NCI-H2171 (cell line): ENCODE data around the gene CATSPERZ.
A peak's percentile ranks its signal among the peaks of the same experiment; 100 is the strongest.

Source experiments
- DNase-seq: peaks from one replicate; lab custom pipeline; 2025; lab: John Stamatoyannopoulos, UW

CATSPERZ gene

DNA sequence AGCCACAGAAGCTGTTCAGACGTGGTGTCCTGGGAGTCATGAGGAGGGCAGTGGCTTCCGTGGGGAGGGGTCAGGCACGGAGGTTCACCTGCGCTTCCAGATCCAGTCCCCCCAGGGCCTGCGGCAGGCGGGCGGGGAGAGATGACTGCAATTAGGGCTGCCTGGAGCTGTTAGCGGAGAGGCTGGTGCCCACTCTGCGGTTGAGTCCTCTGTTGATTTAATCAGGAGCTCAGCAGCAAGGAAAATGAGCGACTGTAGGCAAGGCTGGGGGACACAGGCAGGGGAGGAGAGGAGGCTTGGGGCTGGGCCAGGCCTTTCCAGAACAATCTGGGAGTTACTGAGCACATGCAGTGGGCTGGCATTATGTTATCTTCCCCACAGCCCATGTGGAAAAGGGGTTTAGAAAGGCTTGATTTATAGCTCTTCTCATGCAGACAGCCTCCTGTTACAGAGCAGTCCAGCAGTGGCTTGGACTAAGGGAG, 35.7 kb upstream of the CATSPERZ start:
- DNase-seq: no peak

GRCh38 chr11:64265176-64266160, 34.7 kb upstream of the CATSPERZ start:
- no peak for DNase-seq

DNA sequence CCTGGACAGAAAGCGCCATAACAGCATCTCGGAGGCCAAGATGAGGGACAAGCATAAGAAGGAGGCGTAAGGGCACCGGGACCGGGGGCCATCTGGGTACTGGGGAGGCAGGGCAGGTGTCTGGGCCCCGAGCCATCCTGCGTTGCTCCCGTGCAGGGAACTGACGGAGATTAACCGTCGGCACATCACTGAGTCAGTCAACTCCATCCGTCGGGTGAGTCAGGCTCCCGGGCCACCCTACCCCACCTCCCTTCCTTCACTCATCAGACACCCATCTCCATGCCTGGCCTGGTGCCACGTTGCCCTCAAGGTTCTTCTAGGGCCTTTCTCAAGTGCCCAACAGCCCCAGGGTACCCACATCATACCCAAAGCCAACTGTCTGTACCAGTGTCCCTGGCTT, 33.8 kb upstream of the CATSPERZ start:
- no peak for DNase-seq

DNA sequence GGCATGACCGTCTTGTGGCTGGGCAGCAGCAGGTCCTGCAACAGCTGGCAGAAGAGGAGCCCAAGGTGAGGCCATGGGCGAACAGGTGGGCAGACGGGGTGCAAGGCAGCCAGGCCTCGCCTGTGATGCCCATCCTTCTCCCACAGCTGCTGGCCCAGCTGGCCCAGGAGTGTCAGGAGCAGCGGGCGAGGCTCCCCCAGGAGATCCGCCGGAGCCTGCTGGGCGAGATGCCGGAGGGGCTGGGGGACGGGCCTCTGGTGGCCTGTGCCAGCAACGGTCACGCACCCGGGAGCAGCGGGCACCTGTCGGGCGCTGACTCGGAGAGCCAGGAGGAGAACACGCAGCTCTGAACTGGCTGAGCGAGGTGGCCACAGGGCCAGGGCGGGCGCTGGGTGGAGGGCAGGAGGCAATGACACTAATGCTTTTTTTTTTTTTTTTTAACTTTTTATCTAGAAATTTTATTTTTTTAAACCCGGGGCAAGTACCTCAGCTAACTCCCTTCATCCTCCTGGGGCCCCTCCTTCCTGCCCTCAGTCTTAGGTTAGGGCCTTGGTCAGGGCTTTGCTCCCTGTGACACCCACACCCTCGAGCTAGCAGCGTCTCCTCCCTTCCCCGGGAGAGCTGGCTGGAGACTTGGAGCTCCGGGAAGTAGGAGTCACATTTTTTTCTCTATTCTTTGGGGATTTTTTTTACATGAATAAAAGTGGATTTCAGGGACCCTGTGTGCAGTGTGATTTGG, 32.8 kb upstream of the CATSPERZ start:
- DNase-seq: no peak

GRCh38 chr11:64268025-64268892, 31.9 kb upstream of the CATSPERZ start:
- no peak for DNase-seq

- no peak for DNase-seq
Observed at GRCh38 chr11:64268893-64269539, 31.1 kb upstream of the CATSPERZ start.

- peak; percentile 98 for DNase-seq
Observed at GRCh38 chr11:64269540-64270220, 30.5 kb upstream of the CATSPERZ start.

DNA sequence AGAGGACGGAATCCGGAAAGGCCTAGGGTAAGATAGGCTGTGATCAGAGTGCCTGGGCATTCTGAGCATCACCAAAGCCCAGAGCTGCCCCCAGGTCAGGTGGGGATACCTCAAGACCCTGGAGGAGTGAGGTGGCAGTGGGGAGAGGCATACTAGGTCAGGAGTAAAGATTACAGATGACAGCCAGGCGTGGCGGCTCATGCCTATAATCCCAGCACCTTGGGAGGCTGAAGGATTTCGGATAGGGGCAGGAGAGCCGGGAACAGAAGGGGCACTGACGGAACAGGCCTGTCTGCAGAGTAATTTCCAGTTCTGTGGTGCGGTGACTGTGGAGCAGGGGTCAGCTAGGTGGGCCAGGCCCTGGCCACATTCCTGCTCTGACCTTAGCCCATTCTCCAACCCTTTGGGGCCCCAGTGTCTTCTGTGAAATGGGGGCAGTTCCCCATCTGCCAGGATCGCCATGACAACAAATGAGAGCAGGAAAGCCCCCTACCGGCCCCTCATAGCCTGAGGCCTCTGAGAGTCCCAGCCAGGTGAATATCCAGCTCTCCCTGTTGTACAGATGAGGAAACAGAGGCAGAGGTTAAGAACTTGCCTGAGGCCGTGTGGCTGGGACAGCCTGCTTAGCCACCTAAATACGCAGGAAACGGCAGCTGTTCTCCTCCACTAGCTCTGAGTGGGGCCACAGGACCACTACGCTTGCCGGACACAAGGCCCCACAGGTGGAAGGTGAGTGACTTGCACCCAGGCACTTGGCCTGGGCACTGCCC, 24.9 kb upstream of the CATSPERZ start:
- no peak for DNase-seq

- DNase-seq: no peak
Observed at GRCh38 chr11:64275841-64276240, 24.3 kb upstream of the CATSPERZ start.

GRCh38 chr11:64276653-64277431, 23.3 kb upstream of the CATSPERZ start:
- no peak for DNase-seq

DNA sequence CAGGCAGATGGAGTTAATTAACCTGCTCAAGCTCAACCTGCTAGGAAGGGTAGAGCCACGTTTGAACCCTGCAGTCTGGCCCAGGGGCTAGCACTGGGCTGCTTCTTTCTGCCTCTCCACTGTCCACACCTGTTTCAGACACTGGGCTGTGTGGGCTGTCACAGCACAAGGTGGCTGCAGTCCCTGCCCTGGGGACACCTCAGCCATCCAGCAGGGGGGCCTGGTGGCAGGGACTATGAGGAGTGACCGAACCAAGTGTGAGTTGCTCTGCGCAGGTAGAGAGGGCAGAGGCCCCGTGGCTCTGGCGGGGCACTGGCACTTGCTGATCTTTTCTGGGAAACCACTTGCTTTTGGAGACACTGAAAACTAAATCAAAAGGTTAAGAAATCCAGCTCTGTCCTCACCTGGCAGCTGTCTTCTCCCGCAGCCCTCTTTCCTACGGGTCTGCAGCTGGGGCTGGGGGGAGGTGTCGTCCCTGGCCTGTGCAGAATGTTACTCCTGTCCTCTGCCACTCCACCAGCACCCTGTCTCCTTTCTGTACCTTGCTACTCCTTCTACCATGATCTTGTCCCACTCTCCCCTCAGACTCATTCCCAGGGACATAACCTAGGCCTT, 21.5 kb upstream of the CATSPERZ start:
- DNase-seq: no peak

- no peak for DNase-seq
Observed at GRCh38 chr11:64281957-64282770, 18.0 kb upstream of the CATSPERZ start.

DNA sequence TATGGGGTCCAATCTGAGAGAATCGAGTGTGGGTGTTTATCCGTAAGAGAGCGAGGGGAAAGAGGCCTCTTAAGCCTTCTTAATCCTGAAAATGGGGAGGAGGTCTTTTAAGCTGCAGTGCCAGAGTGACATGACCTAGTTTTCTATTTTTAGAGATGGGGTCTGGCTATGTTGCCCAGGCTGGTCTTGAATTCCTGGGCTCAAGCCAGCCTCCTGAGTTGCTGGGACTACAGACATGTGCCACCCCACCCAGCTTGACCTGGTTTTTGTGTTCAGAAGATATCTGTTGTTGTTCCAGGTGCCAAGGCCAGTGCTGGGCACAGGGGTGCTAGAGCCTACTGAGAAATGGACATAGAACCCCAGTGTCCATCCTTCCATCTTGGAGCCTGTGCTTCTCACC, 17.1 kb upstream of the CATSPERZ start:
- no peak for DNase-seq

DNA sequence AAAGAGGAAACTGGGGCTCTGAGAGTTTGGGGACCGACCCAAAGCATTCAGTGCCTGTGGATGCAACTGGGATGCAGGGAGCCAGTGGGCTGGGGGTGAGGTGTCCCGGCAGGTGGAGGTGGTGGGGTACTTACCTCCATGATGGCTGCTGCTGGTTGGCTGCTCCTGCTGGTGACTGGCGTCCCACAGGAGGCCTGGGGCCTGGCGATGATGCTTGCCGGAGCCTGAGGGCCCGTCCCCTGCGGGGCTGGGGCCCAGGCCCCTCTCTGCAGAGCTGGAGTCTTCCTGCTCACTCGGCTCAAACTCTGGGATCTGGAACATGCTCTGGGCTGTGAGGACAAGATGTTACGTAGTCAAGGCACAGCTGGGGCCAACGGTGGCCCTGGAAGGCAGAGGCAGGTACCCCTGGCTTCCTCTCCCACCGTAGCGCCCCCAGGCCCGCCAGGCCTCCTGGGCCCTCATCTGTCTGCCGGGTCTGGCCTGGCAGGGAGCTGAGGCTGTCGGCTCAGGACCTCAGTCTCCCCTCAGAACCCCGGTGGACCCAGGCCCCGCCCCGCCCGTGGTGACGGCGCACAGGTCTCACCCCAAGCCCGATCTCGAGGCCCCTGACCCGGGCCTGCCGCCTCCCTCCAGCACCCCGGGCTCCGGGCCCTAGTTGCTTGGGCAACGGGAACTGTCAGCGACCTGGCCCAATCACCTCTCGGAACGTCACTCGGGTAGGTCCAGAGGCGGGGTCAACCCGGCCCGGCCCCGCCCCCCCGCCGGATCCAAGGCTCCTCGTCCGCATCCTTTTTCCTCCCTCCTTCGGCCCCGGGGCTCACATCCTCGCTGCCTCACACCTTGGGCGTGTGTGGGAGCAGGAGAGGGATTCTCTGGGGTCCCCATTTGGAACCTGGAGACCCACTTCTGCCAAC, 15.9 kb upstream of the CATSPERZ start, which contains the start of gene BAD:
Gene BAD, minus strand, starts transcription at position 618 of the 914 bp plus-strand sequence. Its CDS starts 297 bp downstream, at position 321.
- DNase-seq: peak; percentile 95

DNA sequence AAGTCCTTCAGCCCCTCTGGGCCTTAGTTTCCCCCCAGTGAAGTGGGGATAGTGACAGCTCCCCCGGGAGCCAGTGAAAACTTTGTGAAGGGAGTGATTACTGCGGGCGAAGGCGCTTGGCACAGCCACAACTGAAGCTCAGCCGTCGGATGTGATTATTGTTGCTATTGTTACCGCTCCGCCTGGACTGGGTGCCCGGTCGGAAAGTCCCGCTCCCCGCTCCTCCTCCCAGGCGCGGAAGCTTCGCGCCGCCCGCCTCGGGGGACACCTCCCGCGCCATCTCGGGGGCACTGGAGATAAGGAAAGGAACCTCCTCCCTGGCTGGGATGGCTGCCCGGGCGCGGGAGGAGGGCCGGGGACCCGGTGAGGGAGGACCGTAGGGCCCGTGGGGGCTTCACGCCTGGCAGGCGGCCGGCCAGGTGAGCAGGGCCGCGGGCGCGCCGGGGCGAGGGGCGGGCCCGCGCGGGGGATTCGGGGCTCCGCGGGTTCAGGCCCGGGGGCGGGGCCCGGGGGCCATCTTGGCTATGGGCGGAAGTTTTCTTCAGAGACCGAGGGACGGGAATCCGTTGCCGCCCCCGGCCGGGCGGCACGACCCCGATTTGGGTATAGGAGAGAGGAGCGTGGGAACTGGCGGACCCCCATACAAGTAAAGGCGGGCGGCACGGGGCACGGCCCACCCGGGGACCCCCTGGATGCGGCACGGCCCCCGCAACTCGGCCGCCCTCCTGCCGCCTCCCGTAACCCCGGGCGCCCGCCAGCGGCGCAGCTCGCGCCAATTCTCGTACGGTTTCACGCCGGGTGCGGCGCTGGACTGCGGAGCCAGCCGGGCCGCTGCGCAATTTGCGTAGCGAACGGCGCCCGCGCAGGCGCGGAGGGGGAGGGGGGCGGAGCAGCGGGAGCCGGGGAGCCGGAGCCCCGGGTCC, 14.9 kb upstream of the CATSPERZ start, which contains the start of gene GPR137:
Gene GPR137, plus strand, starts transcription at position 887 of the 923 bp plus-strand sequence. CDS start 677 bp downstream, outside the sequence.
- DNase-seq: peak; percentile 77
